ENCODE measurements around the gene OR8G5. TPM values are rescaled to one million over a fixed set of nuclear protein-coding genes. Genes with fewer than 3 reads are reported as not detected.
"Not testable (repeated sequence)": the region's sequence is repeated elsewhere in the genome, so short reads cannot be mapped to it uniquely, and the experiment has no call there.

OR8G5 gene
- total RNA-seq, 1 experiment from 2014 or later: 0.26 TPM

DNA sequence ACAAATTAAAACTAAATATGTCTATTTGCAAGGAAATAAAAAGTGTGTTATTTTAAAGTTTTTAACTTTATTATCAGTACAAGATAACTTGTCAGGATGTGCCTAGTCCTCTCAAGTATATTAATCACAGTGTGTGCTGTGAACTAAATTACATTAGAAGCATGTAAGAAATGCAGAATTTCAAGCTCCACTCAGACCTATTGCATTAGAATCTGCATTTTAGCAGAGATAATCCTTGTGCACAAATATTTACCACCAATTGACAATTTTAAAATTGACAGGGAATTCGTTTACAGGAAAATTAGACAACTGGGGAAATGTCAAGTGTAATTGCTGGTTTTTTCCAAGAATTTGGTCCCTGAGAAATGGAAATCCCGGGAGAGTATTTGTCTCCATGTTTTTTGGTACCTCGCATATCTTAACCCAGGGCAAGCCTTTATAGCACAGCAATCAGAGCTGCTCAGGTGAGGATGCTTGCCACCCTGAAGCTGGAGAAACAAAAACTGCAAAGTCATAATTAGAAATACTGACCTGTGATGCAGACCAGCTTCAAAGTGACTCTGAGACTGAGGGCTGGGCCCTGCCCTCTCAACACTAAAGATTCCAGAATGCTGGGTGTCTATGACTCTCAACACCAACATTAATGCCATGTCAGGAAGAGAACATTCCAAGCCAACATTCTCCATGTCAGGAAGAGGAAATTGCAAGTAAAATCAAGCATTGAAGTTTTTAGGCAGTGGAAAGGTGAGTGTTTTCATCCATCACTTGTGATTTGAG is 15.4 kb upstream of the OR8G5 start, which contains the start of gene OR8G1:
TSS of gene OR8G1 (plus strand) at position 475 of the 777 bp plus-strand sequence. CDS start 8,581 bp downstream, outside the sequence.
- H3K4me1 ChIP-seq (ENCODE audit: insufficient read depth, low read length): no peaks in the 10 kb centered on the region
- no peak within 1 kb of the TSS for H3K27ac ChIP-seq (ENCODE audit: low read length)
- H3K4me2 ChIP-seq (ENCODE audit: low read length): no peak within 1 kb of the TSS
- H3K9me2 ChIP-seq (replicated peaks; ENCODE audit: low read length): no peaks in the 10 kb centered on the region
- ATAC-seq (no peak), DNase-seq (no peak)
- no peaks in the 10 kb centered on the region for H4K20me1 ChIP-seq (ENCODE audit: low read length)
- BruUV-seq (replicated peaks): no TSS peak
- TF ChIP-seq, protein P1, sequence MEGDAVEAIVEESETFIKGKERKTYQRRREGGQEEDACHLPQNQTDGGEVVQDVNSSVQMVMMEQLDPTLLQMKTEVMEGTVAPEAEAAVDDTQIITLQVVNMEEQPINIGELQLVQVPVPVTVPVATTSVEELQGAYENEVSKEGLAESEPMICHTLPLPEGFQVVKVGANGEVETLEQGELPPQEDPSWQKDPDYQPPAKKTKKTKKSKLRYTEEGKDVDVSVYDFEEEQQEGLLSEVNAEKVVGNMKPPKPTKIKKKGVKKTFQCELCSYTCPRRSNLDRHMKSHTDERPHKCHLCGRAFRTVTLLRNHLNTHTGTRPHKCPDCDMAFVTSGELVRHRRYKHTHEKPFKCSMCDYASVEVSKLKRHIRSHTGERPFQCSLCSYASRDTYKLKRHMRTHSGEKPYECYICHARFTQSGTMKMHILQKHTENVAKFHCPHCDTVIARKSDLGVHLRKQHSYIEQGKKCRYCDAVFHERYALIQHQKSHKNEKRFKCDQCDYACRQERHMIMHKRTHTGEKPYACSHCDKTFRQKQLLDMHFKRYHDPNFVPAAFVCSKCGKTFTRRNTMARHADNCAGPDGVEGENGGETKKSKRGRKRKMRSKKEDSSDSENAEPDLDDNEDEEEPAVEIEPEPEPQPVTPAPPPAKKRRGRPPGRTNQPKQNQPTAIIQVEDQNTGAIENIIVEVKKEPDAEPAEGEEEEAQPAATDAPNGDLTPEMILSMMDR (conservative IDR thresholded peaks at IDR 0.05; ENCODE audit: low read depth, low read length): no peak
- TF ChIP-seq EZH2phosphoT487 (IDR thresholded peaks at IDR 0.05; ENCODE audit: borderline replicate concordance, low read length) (no peak), EZH2 (IDR thresholded peaks at IDR 0.05; ENCODE audit: low read length, unreplicated experiment) (no peak)
- no peaks in the 10 kb centered on the region for H3K27me3 ChIP-seq (ENCODE audit: low read length)
- intact Hi-C loops (cut with micrococcal nuclease): no loop called here
- H2AFZ ChIP-seq (ENCODE audit: low read length): no peak within 1 kb of the TSS
- H3K79me2 ChIP-seq (ENCODE audit: low read length): no peaks in the 10 kb centered on the region
- ChIA-PET CTCF (no interaction called here), POLR2A (ENCODE audit: unreplicated experiment) (no interaction called here)
- no peak within 1 kb of the TSS for H3K4me3 ChIP-seq (ENCODE audit: low read length)
- no peaks in the 10 kb centered on the region for H3F3A ChIP-seq (ENCODE audit: low read length, unreplicated experiment)
- no peak within 1 kb of the TSS for H3K9ac ChIP-seq (ENCODE audit: low read length)
- no peaks in the 10 kb centered on the region for H3K36me3 ChIP-seq (ENCODE audit: low read depth, low read length)
- H3K9me3 ChIP-seq (ENCODE audit: low read length): no peaks in the 10 kb centered on the region

DNA sequence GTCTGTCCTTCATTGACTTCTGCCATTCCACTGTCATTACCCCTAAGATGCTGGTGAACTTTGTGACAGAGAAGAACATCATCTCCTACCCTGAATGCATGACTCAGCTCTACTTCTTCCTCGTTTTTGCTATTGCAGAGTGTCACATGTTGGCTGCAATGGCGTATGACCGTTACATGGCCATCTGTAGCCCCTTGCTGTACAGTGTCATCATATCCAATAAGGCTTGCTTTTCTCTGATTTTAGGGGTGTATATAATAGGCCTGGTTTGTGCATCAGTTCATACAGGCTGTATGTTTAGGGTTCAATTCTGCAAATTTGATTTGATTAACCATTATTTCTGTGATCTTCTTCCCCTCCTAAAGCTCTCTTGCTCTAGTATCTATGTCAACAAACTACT is 6.3 kb upstream of the OR8G5 start:
- BruUV-seq (replicated peaks); H3K27ac ChIP-seq (ENCODE audit: low read length); H3K36me3 ChIP-seq (ENCODE audit: low read depth, low read length); intact Hi-C loops (cut with micrococcal nuclease); H3K4me2 ChIP-seq (ENCODE audit: low read length); DNase-seq; H3K9me3 ChIP-seq (ENCODE audit: low read length); H3K9me2 ChIP-seq (replicated peaks; ENCODE audit: low read length); CTCF ChIA-PET; ATAC-seq; H3K9ac ChIP-seq (ENCODE audit: low read length); H3K79me2 ChIP-seq (ENCODE audit: low read length); POLR2A ChIA-PET (ENCODE audit: unreplicated experiment); H3K4me3 ChIP-seq (ENCODE audit: low read length); H4K20me1 ChIP-seq (ENCODE audit: low read length); H3K27me3 ChIP-seq (ENCODE audit: low read length); H3K4me1 ChIP-seq (ENCODE audit: insufficient read depth, low read length); H3F3A ChIP-seq (ENCODE audit: low read length, unreplicated experiment); H2AFZ ChIP-seq (ENCODE audit: low read length): not testable (repeated sequence)

DNA sequence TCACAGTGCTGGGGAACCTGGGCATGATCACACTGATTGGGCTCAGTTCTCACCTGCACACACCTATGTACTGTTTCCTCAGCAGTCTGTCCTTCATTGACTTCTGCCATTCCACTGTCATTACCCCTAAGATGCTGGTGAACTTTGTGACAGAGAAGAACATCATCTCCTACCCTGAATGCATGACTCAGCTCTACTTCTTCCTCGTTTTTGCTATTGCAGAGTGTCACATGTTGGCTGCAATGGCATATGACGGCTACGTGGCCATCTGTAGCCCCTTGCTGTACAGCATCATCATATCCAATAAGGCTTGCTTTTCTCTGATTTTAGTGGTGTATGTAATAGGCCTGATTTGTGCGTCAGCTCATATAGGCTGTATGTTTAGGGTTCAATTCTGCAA is 8.9 kb downstream of the OR8G5 start:
- CTCF ChIA-PET; H3K9ac ChIP-seq (ENCODE audit: low read length); BruUV-seq (replicated peaks); intact Hi-C loops (cut with micrococcal nuclease); H2AFZ ChIP-seq (ENCODE audit: low read length); H3K27ac ChIP-seq (ENCODE audit: low read length); H3K79me2 ChIP-seq (ENCODE audit: low read length); H3K4me2 ChIP-seq (ENCODE audit: low read length); H3K9me3 ChIP-seq (ENCODE audit: low read length); DNase-seq; H3F3A ChIP-seq (ENCODE audit: low read length, unreplicated experiment); H3K9me2 ChIP-seq (replicated peaks; ENCODE audit: low read length); ATAC-seq; H3K36me3 ChIP-seq (ENCODE audit: low read depth, low read length); H3K27me3 ChIP-seq (ENCODE audit: low read length); H4K20me1 ChIP-seq (ENCODE audit: low read length); H3K4me1 ChIP-seq (ENCODE audit: insufficient read depth, low read length); POLR2A ChIA-PET (ENCODE audit: unreplicated experiment); H3K4me3 ChIP-seq (ENCODE audit: low read length): not testable (repeated sequence)

DNA sequence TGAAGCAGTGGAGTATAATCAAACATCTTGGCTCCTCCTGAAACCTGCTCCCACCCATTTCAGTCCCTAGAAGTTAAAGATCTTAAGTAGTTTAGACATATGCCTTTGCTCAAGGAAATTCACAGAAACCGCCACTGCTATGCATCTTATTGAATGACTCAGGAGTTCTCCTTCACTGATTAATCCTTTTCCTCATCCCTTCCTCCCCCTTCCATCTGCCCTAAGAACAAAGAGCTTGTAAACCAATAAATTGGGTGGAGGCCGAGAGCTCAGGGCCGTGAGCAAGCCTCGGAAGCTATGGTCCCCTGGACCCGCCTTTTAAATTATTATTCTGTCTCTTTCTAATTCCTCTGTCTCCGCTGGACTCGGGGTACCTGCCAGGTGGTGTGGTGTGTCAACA is 14.7 kb downstream of the OR8G5 start:
- H3K9me2 ChIP-seq (replicated peaks; ENCODE audit: low read length); CTCF ChIA-PET; intact Hi-C loops (cut with micrococcal nuclease); BruUV-seq (replicated peaks); H3K79me2 ChIP-seq (ENCODE audit: low read length); H3K36me3 ChIP-seq (ENCODE audit: low read depth, low read length); H4K20me1 ChIP-seq (ENCODE audit: low read length); H3K27ac ChIP-seq (ENCODE audit: low read length); H3K4me1 ChIP-seq (ENCODE audit: insufficient read depth, low read length); H3K4me3 ChIP-seq (ENCODE audit: low read length); H3K27me3 ChIP-seq (ENCODE audit: low read length); POLR2A ChIA-PET (ENCODE audit: unreplicated experiment); H3K9me3 ChIP-seq (ENCODE audit: low read length); H3F3A ChIP-seq (ENCODE audit: low read length, unreplicated experiment); H3K9ac ChIP-seq (ENCODE audit: low read length): not testable (repeated sequence)
- DNase-seq: peak; percentile 57
- Histone ChIP-seq H2AFZ (ENCODE audit: low read length) (0 out of 2 replicates have a peak overlapping the region, but pooled peaks have one; percentile 16), H3K4me2 (ENCODE audit: low read length) (peak overlapping the region; percentile 16; the same call in 1 of the 2 replicates)
- peak; percentile 22; the same call in 1 of the 2 replicates for ATAC-seq

Data from PC-3 (cell line).